Lower lobe of right lung (tissue), 2 donors: Measurements from ENCODE around the gene MUC2. TPM values are rescaled to one million over a fixed set of nuclear protein-coding genes. Genes with fewer than 3 reads are reported as not detected.

Source experiments
- ATAC-seq, 2 donors: fragments of 200-7000 bp; cut with Tn5 transposase; one replicate each; pipeline ENCODE4 v1.9.1; 2020 to 2022; ENCODE audit warnings: mild to moderate bottlenecking in 2 of 2, moderate library complexity in 2 of 2
- DNase-seq: peaks from one replicate; pipeline ENCODE4 v3.0.0-alpha.2; 2020
- H3K27ac ChIP-seq: fragments of 200-600 bp; one replicate; pipeline ENCODE4 v1.8.0; 2022
- H3K27me3 ChIP-seq: fragments of 200-600 bp; one replicate; pipeline ENCODE4 v1.8.0; 2022; ENCODE audit warnings: low read depth
- H3K36me3 ChIP-seq: fragments of 200-600 bp; one replicate; pipeline ENCODE4 v1.8.0; 2022; ENCODE audit warnings: mild to moderate bottlenecking
- H3K4me1 ChIP-seq: fragments of 200-600 bp; one replicate; pipeline ENCODE4 v1.8.0; 2022
- H3K4me3 ChIP-seq: fragments of 200-600 bp; one replicate; pipeline ENCODE4 v1.8.0; 2022; ENCODE audit warnings: mild to moderate bottlenecking
- H3K9me3 ChIP-seq: fragments of 200-600 bp; one replicate; pipeline ENCODE4 v1.8.0; 2022
- intact Hi-C: fragments of 100-400 bp; cut with DNase I; formaldehyde crosslinking; loops from one replicate; pipeline ENCODE4 v1.11.0; 2022
- total RNA-seq: library from RNA; stranded (reverse); fragmentation: NEBNext Ultra II Directional; extraction: Animal tissue kit (Norgen Biotek cat#: 25700); gene quantifications from one replicate; pipeline ENCODE4 v1.2.1, GENCODE V29; 2021
- TF ChIP-seq, protein P1 (sequence below): fragments of 200-600 bp; IDR thresholded peaks from one replicate; pipeline ENCODE4 v1.8.0; 2022; ENCODE audit warnings: antibody characterized with exemption, mild to moderate bottlenecking
- donor health status: DM: no; HTN: yes; CAD: no; lungs with severe emphysema.

The MUC2 gene
- total RNA-seq, 1 donor from 2014 or later: not detected

DNA sequence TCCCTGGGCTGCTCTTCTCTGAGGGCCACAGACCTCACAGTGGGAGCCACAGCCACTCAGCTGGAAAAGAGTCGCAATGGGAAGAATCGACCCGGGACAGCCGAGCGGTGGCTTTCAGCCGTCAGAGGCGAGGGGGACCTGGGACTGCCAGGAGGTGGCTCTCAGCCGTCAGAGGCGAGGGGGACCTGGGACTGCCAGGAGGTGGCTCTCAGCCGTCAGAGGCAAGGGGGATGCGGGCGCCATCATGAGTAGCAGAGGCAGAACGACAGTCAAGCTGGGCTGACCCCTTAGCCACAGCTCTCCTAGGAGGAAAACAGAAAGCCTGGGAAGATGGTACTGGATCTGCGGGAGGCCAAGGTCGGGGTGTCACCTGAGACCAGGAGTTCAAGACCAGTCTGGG lies 14.9 kb upstream of the MUC2 start:
- DNase-seq (no peak), ATAC-seq (no peak)
- H3K9me3 ChIP-seq: peaks cover 4% of the 10 kb centered on the region
- intact Hi-C loops: no loop called here
- H3K36me3 ChIP-seq: no peaks in the 10 kb centered on the region
- no peak overlapping the region for H3K27ac ChIP-seq
- peaks cover 3% of the 10 kb centered on the region for H3K27me3 ChIP-seq
- peaks cover 2% of the 10 kb centered on the region for H3K4me1 ChIP-seq
- no peak overlapping the region for H3K4me3 ChIP-seq
- TF ChIP-seq, protein P1, sequence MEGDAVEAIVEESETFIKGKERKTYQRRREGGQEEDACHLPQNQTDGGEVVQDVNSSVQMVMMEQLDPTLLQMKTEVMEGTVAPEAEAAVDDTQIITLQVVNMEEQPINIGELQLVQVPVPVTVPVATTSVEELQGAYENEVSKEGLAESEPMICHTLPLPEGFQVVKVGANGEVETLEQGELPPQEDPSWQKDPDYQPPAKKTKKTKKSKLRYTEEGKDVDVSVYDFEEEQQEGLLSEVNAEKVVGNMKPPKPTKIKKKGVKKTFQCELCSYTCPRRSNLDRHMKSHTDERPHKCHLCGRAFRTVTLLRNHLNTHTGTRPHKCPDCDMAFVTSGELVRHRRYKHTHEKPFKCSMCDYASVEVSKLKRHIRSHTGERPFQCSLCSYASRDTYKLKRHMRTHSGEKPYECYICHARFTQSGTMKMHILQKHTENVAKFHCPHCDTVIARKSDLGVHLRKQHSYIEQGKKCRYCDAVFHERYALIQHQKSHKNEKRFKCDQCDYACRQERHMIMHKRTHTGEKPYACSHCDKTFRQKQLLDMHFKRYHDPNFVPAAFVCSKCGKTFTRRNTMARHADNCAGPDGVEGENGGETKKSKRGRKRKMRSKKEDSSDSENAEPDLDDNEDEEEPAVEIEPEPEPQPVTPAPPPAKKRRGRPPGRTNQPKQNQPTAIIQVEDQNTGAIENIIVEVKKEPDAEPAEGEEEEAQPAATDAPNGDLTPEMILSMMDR: no peak

DNA sequence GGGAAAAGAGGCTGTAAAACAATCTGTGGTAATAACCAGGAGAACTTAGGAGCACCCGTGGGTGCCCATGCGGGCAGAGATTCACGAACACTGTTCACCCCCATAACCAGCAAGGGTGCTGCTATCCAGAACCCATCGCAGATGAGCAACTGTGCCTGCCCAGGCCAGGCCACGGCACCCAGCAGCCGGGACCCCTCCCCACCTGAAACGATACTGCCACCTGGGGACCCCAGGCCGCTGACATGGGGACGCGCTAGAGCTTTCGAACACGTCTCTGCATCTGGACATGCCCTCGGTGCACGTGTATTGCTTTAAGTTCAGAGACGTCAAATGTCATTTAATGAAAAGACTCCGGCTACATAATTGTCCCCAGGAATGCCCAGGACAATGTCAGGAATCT lies 14.3 kb upstream of the MUC2 start:
- H3K9me3 ChIP-seq: peaks cover 4% of the 10 kb centered on the region
- H3K4me3 ChIP-seq: no peak overlapping the region
- no peaks in the 10 kb centered on the region for H3K36me3 ChIP-seq
- TF ChIP-seq, protein P1: no peak
- ATAC-seq (no peak), DNase-seq (no peak)
- H3K27ac ChIP-seq: no peak overlapping the region
- H3K4me1 ChIP-seq: no peaks in the 10 kb centered on the region
- intact Hi-C loops: no loop called here
- H3K27me3 ChIP-seq: no peaks in the 10 kb centered on the region

DNA sequence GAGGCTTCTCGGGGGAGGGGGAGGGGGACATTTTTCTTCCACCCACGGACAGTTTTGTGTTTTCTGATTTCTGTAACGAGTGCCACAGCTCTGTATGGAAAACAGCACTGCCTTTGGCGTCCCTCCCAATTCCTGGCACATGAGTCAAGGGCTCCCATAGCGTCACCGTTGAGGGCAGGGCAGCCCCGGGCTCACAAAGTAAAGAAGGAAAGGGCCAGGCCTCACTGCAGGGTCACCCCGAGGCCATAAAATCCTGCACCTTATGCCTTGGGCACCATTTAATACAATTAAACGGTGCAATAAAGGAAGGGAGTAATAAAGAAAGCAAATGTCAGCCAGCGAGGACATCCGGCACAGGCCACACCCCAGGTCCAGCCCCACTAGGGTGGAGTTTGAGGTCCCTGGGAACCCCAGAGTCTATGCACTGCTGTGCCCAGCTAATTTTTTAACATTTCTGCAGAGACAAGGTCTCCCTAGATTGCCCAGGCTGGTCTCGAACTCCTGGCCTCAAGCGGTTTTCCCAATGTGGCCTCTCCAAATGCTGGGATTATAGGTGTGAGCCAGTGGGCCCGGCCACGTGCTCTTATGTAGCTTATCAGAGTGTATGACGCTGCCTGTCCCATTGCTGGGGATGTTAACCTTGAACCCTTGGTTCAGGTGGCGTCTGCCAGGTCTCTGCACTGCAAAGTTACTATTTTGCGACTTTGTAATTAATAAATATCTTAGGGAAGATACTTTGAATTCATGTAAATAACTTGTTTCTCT lies 13.6 kb upstream of the MUC2 start:
- intact Hi-C loops: no loop called here
- TF ChIP-seq, protein P1: no peak
- Histone ChIP-seq H3K36me3 (no peaks in the 10 kb centered on the region), H3K4me1 (no peaks in the 10 kb centered on the region), H3K27ac (no peak overlapping the region), H3K27me3 (no peaks in the 10 kb centered on the region), H3K9me3 (peaks cover 4% of the 10 kb centered on the region), H3K4me3 (no peak overlapping the region)
- ATAC-seq: peak in 1 of 2 donors; percentile 57
- no peak for DNase-seq

DNA sequence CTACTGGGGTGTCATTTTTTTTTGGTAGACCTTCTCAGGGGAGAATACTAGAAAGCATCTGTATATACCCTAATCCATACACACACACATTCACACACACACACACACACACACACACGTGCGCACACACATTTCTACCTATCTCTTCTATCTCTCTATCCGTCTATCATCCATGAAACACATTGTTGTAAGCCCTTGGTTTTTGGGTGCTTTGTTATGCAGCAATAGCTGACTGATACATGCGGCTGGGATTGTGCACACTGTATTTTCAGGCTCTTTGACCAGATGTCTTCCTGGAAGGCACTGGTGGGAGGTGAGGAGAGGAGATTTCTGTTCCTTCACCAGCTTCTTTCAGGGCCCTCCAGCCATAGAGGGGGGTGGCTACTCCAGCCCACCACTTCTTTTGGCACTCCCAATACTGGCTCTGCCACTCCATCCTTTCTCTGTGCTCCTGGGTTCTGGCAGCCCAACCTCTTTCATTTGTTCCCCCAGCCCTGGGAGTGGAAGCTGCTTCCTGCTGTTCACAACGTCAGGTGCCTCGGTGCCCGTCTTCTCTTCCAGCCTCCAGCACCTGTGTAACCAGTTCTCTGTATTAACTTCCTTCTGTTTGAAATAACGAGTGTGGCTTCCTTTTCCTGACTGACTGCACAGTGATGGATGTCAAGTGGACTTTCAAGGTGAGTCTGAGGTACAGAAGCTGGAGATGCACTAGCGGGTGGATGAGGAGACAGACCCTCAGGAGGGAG lies 12.4 kb upstream of the MUC2 start:
- TF ChIP-seq, protein P1: no peak
- DNase-seq: no peak
- peaks cover 4% of the 10 kb centered on the region for H3K9me3 ChIP-seq
- no peaks in the 10 kb centered on the region for H3K27me3 ChIP-seq
- intact Hi-C loops: no loop called here
- no peaks in the 10 kb centered on the region for H3K36me3 ChIP-seq
- H3K4me1 ChIP-seq: no peaks in the 10 kb centered on the region
- no peak overlapping the region for H3K4me3 ChIP-seq
- no peak overlapping the region for H3K27ac ChIP-seq
- no peak for ATAC-seq

DNA sequence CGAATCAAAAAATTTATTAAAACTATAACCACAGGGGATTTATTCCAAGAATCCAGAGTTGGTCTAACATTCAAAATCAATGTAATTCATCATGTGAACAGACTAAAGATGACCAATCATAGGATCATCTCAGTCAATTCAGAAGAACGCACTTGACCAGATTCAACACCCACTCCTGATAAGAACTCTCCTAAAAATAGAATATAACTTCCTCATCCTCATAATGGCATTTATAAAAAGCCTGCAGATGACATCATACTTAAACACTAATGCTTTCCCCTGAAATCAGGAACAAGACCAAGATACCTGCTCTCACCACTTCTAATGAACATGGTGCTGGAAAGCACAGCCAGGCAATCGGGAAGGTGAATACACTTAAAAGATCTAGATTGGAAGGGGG lies 10.5 kb upstream of the MUC2 start:
- Histone ChIP-seq H3K36me3 (no peaks in the 10 kb centered on the region), H3K9me3 (peaks cover 4% of the 10 kb centered on the region), H3K4me1 (no peaks in the 10 kb centered on the region), H3K27me3 (no peaks in the 10 kb centered on the region), H3K4me3 (no peak overlapping the region), H3K27ac (no peak overlapping the region)
- DNase-seq (no peak), ATAC-seq (no peak)
- intact Hi-C loops: no loop called here
- TF ChIP-seq, protein P1: no peak
